Right renal cortex interstitium (tissue), 3 donors: ENCODE data around the gene ANO4. TPM values are rescaled to one million over a fixed set of nuclear protein-coding genes. Genes with fewer than 3 reads are reported as not detected.
"Not testable (repeated sequence)": the region's sequence is repeated elsewhere in the genome, so short reads cannot be mapped to it uniquely, and the experiment has no call there.

Source experiments
- DNase-seq, 3 donors: peaks; one replicate each; pipeline ENCODE4 v3.0.0-alpha.2; 2013; ENCODE audit warnings: low read depth in 3 of 3, low spot score in 2 of 3
- polyA plus RNA-seq, 3 donors: library from polyadenylated mRNA; unstranded; fragments of 120-200 nt; gene quantifications; one replicate each; pipeline ENCODE4 v1.2.1, GENCODE V29; 2013; ENCODE audit not compliant: insufficient read length in 3 of 3

Gene ANO4
- polyA plus RNA-seq, 3 donors: 0.54 to 1.1 (median 0.92) TPM

- no peak for DNase-seq
These were observed 226.9 kb downstream of the ANO4 start for GRCh38 chr12:101021442-101021841.

GRCh38 chr12:101021911-101022388 lies 227.4 kb downstream of the ANO4 start:
- no peak for DNase-seq

GRCh38 chr12:101027200-101027599 lies 232.6 kb downstream of the ANO4 start:
- no peak for DNase-seq

- DNase-seq: no peak
These were observed 233.2 kb downstream of the ANO4 start for GRCh38 chr12:101027816-101028215.

GRCh38 chr12:101038289-101038871 lies 243.8 kb downstream of the ANO4 start:
- no peak for DNase-seq

GRCh38 chr12:101039848-101040531 lies 245.4 kb downstream of the ANO4 start:
- no peak for DNase-seq

GRCh38 chr12:101040936-101041335 lies 246.4 kb downstream of the ANO4 start:
- no peak for DNase-seq

GRCh38 chr12:101042211-101042610 lies 247.6 kb downstream of the ANO4 start:
- no peak for DNase-seq

- no peak for DNase-seq
These were observed 250.0 kb downstream of the ANO4 start for GRCh38 chr12:101044512-101045059.

GRCh38 chr12:101045486-101046464 lies 251.2 kb downstream of the ANO4 start:
- no peak for DNase-seq

GRCh38 chr12:101047652-101048051 lies 253.1 kb downstream of the ANO4 start:
- no peak for DNase-seq

GRCh38 chr12:101050631-101051030 lies 256.1 kb downstream of the ANO4 start:
- no peak for DNase-seq

GRCh38 chr12:101051151-101051550 lies 256.6 kb downstream of the ANO4 start:
- no peak for DNase-seq

GRCh38 chr12:101051901-101052550 lies 257.4 kb downstream of the ANO4 start:
- DNase-seq: no peak

GRCh38 chr12:101053203-101053602 lies 258.6 kb downstream of the ANO4 start:
- DNase-seq: no peak

- no peak for DNase-seq
These were observed 261.4 kb downstream of the ANO4 start for GRCh38 chr12:101055940-101056339.

GRCh38 chr12:101062508-101062907 lies 267.9 kb downstream of the ANO4 start:
- not testable (repeated sequence) for DNase-seq

GRCh38 chr12:101064721-101065120 lies 270.1 kb downstream of the ANO4 start:
- no peak for DNase-seq

- DNase-seq: no peak
These were observed 271.9 kb downstream of the ANO4 start for GRCh38 chr12:101066489-101066888.

- no peak for DNase-seq
These were observed 273.8 kb downstream of the ANO4 start for GRCh38 chr12:101068402-101068801.
